GM12801 (cell line): Measurements from ENCODE around the gene DDX47.

ENCODE experiments used
- CTCF ChIP-seq: IDR thresholded peaks from one replicate; pipeline ENCODE4 v1.5.1; 2011; ENCODE audit warnings: control low read depth; ENCODE audit not compliant: insufficient read length; ENCODE audit errors: extremely low read depth

Gene DDX47

DNA sequence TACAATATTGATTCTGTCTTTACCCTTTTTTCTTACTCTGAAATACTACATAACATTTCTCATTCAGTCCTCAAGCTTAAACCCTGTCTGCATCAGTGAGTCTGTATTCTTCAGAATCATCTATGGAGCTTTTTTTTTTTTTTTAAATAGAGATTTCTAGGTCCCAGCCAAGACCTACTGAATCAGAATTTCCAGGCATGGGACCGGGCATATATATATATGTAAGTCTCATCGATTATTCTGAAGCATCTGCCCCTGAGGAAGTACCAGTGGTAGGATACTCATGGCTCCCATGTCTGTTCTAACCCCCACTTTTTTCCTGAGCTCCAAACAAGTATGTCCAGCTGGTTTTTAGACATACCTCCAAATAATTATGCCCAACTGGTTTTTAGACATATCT lies 6.1 kb downstream of the DDX47 start:
- TF ChIP-seq CTCF, result no peak

GRCh38 chr12:12819752-12820311 lies 6.7 kb downstream of the DDX47 start:
- no peak for TF ChIP-seq CTCF

DNA sequence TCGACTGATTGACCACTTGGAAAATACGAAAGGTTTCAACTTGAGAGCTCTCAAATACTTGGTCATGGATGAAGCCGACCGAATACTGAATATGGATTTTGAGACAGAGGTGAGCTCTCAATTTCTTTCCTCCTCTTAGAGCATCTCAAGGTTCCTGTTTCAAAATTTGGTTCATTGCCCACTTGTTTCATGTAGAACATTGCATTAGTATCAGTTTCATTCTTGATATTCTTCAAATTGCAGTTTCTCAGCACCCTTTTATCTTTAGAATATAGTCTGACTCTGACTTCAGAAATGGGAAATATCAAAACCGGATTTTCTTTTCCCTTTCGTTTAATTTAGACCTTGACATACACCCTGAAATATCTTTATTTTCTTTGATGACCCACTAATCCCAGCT lies 8.8 kb downstream of the DDX47 start:
- TF ChIP-seq CTCF, result no peak

GRCh38 chr12:12822886-12823285 lies 9.7 kb downstream of the DDX47 start:
- no peak for TF ChIP-seq CTCF

DNA sequence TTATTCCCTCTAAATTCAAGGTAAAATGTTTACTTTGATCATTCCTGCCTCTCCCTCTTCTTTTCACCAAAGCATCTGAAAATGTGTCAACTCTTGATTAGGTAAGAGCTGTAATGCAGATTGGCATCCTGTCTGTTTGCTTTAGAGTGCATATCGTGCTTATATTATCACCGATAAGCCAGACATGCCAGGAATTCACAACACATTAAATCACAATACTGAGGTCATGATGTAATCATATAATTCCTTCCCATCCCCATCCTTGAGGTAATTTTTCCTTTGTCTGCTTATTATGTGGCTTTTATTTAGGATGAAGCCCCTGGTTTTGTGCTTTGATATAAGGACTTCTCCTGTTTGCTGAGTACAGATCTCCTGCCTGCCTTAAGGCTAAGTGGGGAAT lies 10.2 kb downstream of the DDX47 start:
- no peak for TF ChIP-seq CTCF

DNA sequence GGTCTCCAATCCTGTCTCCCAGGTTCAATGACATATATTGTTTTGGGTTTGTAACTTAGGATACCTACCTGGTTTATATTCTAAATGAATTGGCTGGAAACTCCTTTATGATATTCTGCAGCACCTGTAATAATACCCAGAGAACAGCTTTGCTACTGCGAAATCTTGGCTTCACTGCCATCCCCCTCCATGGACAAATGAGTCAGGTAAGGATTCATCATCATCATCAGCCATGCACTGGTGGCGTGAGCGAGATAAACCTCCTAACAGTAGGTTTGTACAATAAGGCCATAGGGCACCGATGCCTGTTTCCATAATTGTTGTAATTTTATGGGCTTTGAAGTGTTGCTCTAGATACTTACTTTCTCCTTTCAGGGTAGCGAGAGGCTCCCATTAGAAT lies 10.7 kb downstream of the DDX47 start:
- TF ChIP-seq CTCF, result no peak

DNA sequence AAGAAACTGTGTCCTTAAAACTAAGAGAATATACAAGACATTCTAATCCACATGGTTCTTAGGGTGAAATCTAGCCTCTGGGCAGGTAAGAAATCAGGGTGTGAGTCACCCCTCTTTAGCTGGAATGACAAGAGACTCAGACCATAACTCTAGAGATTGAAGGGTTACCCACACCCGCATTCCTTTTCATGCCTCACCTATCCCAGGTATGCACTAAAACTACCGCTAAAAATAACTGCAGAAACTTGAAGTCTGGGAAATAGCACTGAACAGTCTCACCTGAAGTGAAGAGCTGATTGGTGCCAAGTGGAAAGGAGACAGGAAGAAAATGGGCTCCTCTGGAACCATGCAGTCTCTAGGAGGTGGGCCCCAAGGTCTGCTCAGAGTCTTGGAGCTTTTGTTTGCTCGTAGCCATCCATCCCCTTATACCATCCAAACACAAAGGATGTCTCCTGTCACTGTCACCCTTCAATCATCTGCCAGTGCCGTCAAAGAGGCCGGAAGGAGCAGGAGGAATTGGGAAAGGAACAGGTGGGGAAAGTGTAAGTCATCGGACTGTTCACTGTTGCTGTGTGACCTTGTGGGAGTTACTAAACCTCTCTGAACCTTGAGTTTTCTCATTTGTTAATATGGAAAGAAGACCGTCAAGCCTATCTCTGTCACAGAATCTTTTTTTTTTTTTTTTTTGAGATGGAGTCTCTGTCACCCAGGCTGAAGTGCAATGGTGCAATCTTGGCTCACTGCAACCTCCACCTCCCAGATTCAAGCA lies 22.4 kb downstream of the DDX47 start:
- no peak for TF ChIP-seq CTCF
